Fibroblast of skin of left biceps (primary cell): Measurements from ENCODE around the gene ISL2.

Experiments used
- DNase-seq, 2 experiments: peaks; one replicate each; pipeline ENCODE4 v3.0.0-alpha.2; 2013; ENCODE audit warnings: low read depth in 2 of 2

Gene ISL2

GRCh38 chr15:76376029-76376428 is 39.5 kb downstream of the ISL2 start:
- no peak for DNase-seq

DNA sequence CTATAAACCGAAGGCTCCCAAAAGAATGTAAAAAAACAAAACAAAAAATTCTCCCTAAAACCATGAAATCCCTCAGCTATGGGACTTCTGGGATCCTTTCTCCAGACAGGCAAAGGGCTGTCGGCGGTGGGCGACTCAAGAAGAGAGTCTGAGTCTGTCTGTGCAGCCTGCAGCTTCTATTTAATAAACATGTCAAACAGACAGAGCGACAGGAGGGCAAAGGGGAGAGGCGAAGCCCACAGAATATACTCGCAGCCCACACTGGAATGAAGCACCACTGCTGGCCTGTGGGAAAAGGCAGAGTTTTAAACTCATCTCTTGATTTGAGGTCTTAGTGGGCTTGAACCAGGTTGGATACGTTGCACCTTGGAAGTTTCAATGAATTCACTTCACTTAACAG is 40.2 kb downstream of the ISL2 start:
- DNase-seq, result no peak

GRCh38 chr15:76377217-76377616 is 40.6 kb downstream of the ISL2 start:
- DNase-seq, result no peak

DNA sequence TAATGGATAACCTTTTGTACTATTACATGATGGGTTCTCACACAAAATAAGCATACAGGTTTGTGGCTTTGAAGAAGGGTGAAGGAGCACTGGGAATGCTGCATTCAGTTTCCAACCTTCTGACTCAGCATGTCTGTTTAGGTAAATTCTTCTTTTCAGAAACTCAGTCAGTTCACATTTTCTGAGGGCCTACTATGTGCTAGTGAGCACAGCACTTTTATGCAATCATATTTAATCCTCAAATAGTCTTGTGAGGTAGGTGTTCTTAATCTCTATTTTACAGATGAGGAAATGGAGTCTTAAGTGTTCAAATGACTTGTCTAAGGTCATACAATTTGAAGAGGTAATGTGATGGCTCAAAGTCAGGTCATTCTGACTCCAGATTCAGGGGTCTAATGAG is 41.2 kb downstream of the ISL2 start:
- DNase-seq, result no peak

DNA sequence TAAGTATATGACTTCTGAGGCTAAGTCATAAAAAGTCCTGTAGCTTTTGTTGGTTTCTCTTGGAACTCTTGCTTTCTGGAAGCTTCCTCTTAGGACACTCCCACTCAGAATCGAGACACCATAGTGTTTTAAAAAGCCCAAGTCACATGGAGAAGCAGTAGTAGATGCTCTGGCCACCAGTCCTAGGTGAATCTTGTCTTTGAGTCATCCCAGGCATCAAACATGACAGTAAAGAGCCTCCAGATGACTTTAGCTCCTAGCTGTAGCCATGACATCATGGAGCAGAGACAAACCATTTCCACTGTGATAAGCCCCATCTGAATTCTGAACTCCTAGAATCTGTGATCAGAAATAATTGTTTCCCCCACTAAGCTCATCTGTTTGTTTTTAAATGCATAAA is 42.1 kb downstream of the ISL2 start:
- DNase-seq, result no peak

- DNase-seq, result no peak
Observed at GRCh38 chr15:76380249-76380648, 43.7 kb downstream of the ISL2 start.

DNA sequence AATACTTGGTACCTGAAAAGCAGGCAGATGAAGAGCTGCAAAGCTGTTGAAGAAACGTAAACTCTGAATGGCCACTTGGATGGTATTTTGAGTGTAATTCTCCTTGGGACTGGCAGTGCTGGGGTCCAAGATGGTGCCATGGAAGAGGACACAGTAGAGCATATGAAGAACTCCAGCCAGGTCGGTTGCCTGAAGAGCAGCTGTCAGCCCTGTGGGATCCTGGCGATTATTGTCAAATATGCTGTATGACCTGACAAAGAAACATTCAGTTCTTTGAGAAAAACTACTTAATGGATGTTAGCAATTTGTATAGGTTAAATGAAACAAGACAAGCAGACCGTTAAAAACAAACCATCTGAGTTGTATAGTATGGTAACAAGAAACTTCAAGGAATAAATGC is 44.8 kb downstream of the ISL2 start:
- DNase-seq, result no peak

GRCh38 chr15:76382987-76383728 is 46.6 kb downstream of the ISL2 start:
- DNase-seq, result no peak

DNA sequence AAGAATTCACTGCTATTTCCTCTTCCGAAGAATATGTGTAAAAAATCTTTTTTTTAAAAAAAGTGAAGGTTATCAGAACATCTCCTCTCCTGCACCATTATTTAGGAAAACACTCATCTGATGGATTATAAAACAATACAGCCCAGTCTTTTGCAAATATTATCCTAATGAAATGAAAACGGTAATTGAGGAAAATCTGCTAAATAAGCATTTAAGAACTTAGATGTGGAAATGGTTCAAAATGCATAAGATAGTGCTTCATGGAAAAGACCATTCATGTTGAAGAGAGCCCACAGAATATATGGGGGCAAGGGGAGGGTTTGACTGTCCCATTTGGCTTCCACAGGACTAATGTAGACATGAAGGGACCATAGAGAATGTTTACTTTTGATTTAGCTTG is 47.8 kb downstream of the ISL2 start:
- DNase-seq, result no peak

DNA sequence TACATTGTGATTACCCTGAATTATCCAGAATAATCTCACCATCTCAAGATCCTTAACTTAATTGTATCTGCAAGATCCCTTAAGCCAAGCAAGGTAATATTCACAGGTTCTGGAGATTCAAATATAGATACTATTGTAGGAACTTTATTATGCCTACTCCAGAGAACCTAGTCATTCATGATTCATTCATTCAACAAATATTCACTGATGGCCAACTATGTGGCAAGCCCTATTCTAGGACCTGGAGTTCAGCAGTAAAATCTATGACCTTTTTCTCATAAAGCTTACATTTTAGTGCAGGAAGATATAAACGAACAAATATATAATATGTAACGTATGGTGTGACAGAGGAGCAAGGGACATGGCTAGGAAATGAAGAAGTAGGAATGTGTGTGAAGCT is 49.6 kb downstream of the ISL2 start:
- no peak for DNase-seq

DNA sequence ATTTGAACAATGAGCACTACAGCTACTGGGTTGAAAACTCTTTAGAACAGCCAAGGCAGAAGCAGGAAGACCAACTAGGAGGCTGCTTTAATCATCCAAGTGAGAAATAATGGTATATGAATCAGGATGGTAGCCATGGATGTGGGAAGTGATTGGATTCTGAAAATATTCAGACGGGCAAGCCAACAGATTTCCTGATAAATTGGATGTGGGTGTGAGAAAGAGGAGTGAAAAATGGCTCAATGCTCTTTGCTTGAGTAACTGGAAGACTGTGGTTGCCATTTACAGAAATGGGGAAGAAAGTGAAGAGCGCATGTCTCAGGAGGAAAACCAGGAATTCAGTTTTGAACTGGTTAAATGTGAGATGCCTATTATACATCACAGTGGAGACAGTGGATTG is 50.4 kb downstream of the ISL2 start:
- DNase-seq, result no peak

DNA sequence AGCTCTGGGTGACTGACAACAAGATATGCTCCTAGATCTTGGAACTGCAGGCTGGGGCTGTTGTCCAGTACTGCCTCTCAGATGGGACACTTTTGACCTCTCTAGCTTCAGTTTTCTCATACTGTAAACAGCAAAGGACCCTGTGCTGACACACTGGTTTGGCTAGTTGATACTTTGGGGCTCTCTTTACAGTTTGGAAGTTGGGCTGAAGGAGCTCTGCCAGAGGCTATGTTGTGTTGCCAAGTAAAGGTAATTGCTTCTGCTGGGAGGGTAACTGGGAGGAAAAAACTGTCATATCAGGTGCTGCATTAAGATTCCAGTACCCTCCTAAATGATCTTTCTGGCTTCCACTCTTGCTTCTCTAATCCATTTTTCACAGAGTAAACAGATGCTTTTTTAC is 54.0 kb downstream of the ISL2 start:
- no peak for DNase-seq

DNA sequence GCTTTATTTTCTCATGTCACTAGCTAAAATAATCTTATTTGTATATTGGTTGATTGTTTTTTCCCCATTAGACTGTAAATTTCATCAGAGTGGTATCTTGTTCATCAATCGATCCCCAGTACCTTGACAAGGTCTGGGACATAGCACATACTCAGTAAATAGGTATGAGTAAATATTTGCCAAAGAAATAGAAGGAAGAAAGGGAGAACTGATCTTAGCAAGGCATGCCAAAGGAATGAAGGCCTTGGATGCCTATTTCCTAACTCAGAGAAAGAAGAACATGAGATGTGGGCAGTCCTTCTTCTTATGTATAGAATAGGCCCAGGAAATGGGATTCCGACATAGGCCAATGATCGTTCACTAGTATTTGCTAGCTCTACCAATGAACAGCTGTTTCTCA is 54.7 kb downstream of the ISL2 start:
- no peak for DNase-seq

DNA sequence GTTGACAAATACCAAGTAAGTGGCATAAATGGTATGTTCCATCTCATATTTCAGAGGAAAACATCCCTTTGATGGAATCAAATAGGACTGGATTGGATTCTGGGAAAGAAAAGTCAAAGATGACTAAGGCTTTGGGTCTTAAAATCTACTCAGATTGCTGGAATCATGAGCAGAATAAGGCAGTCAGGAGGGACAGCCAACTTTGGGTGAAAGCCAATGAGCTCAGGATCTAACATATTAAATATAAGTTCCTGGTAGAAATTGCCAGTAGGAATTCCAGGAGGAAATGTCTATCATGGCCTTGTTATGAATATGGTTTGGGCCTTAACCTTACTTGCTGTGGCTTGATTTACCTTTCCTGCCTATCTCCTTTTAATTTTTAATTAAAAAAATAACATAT is 55.3 kb downstream of the ISL2 start:
- no peak for DNase-seq
